GM18517 (cell line): ENCODE data around the gene CFD.

ENCODE experiments used
- ATAC-seq: cut with Tn5 transposase; IDR thresholded peaks from one replicate; pipeline ENCODE4 v1.9.1; 2021; ENCODE audit warnings: mild to moderate bottlenecking, moderate library complexity; ENCODE audit not compliant: unreplicated experiment

Gene CFD

GRCh38 chr19:903266-903797 is 43.9 kb downstream of the CFD start:
- ATAC-seq = no peak

- no peak for ATAC-seq
These were observed 45.1 kb downstream of the CFD start for GRCh38 chr19:904545-904944.

GRCh38 chr19:906480-906879 is 47.0 kb downstream of the CFD start:
- no peak for ATAC-seq

GRCh38 chr19:907183-907853 is 47.9 kb downstream of the CFD start:
- no peak for ATAC-seq

GRCh38 chr19:911197-912033 is 52.0 kb downstream of the CFD start:
- ATAC-seq = no peak

- no peak for ATAC-seq
These were observed 53.0 kb downstream of the CFD start for GRCh38 chr19:912181-913079.
